HepG2 (cell line): ENCODE results near the gene SCYGR6. TPM values are rescaled to one million over a fixed set of nuclear protein-coding genes. Genes with fewer than 3 reads are reported as not detected.
A peak's percentile ranks its signal among the peaks of the same experiment; 100 is the strongest.

Source experiments
- HNRNPLL ChIP-seq: fragments of 200-400 bp; formaldehyde crosslinking; IDR thresholded peaks from 2 replicates; pipeline ENCODE4 v1.6.1; 2017; ENCODE audit warnings: mild to moderate bottlenecking, low read depth, low read length; ENCODE audit not compliant: poor library complexity, severe bottlenecking
- MZF1 ChIP-seq: sonication (generic); formaldehyde crosslinking; IDR thresholded peaks from 2 replicates; pipeline ENCODE4 v1.8.1; 2023; ENCODE audit warnings: mild to moderate bottlenecking, missing genetic modification reagents, borderline replicate concordance
- TGIF2 ChIP-seq: IDR thresholded peaks from 2 replicates; pipeline ENCODE4 v1.6.1; 2016; ENCODE audit warnings: control low read depth, missing compliant biosample characterization
- ZNF678 ChIP-seq: sonication (generic); formaldehyde crosslinking; IDR thresholded peaks from 2 replicates; pipeline ENCODE4 v1.4.0; 2020; ENCODE audit warnings: mild to moderate bottlenecking, missing genetic modification reagents
- ZNF776 ChIP-seq: sonication (generic); formaldehyde crosslinking; IDR thresholded peaks from 2 replicates; pipeline ENCODE4 v1.4.0; 2020; ENCODE audit warnings: mild to moderate bottlenecking, missing genetic modification reagents
- polyA plus RNA-seq, 8 experiments: library from polyadenylated mRNA; depleted of rRNA in 3 of 8; stranded (reverse) in 7 of 8; unstranded in 1 of 8; fragments of >200 nt; fragmentation: Illumina TruSeq in 4 of 8; extraction: Trizol in 4 of 8; gene quantifications; 2 replicates each; pipeline versions ENCODE4 v1.2.1 to v1.2.3, GENCODE V29; 2011 to 2016; ENCODE audit warnings: low read depth in 4 of 8, missing spikeins in 1 of 8, mixed read lengths in 1 of 8; ENCODE audit not compliant: insufficient read depth in 1 of 8
- total RNA-seq, 5 experiments: library from RNA; depleted of rRNA; stranded (reverse); fragments of >200 nt; fragmentation: Illumina TruSeq; extraction: Trizol; gene quantifications; 2 replicates each; pipeline ENCODE4 v1.2.3, GENCODE V29; 2016; ENCODE audit warnings: low read depth in 1 of 5
- TF ChIP-seq, protein P1 (sequence below): sonication (generic); formaldehyde crosslinking; IDR thresholded peaks from one replicate; pipeline ENCODE4 v1.5.1; 2020; ENCODE audit warnings: mild to moderate bottlenecking, missing genetic modification reagents; ENCODE audit errors: not compliant biosample characterization
- TF ChIP-seq, protein P2 (sequence below): sonication (generic); formaldehyde crosslinking; IDR thresholded peaks from 2 replicates; pipeline ENCODE4 v1.4.0; 2020; ENCODE audit warnings: missing genetic modification reagents, borderline replicate concordance
- TF ChIP-seq, protein P3 (sequence below): sonication (generic); formaldehyde crosslinking; conservative IDR thresholded peaks from 2 replicates; pipeline ENCODE4 v1.8.0; 2022; ENCODE audit warnings: mild to moderate bottlenecking, moderate library complexity, missing genetic modification reagents
- TF ChIP-seq, protein P4 (sequence below): sonication (generic); formaldehyde crosslinking; IDR thresholded peaks from 2 replicates; pipeline ENCODE4 v1.4.0; 2020; ENCODE audit warnings: missing genetic modification reagents, borderline replicate concordance
- TF ChIP-seq, protein P5 (sequence below): sonication (generic); formaldehyde crosslinking; IDR thresholded peaks from 2 replicates; pipeline ENCODE4 v1.4.0; 2020; ENCODE audit warnings: mild to moderate bottlenecking, missing genetic modification reagents

SCYGR6 gene
- total and polyA plus RNA-seq, 2 of the 13 experiments (the other 11 are each of a cell fraction or from before 2014, with no cell fraction given): not detected

DNA sequence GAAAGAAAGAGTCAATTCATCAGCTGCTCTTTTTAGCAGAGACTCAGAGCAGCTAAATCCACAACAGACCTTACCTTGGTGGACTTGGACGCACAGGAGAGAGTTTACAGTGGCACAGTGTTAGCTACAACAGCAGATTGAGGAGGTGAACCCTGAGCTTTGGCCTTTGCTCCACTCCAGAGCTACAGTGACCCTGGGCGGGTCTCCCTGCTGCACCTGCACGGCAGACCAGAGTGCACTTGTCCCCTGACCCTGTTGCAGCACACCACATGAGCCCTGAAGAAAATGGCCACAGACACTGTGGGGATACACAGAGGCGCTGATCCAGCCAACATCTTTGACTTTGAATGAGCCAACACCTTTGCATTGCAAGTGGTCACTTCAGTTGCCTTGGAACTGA is 17.7 kb downstream of the SCYGR6 start (continued):
- TF ChIP-seq, protein P1, sequence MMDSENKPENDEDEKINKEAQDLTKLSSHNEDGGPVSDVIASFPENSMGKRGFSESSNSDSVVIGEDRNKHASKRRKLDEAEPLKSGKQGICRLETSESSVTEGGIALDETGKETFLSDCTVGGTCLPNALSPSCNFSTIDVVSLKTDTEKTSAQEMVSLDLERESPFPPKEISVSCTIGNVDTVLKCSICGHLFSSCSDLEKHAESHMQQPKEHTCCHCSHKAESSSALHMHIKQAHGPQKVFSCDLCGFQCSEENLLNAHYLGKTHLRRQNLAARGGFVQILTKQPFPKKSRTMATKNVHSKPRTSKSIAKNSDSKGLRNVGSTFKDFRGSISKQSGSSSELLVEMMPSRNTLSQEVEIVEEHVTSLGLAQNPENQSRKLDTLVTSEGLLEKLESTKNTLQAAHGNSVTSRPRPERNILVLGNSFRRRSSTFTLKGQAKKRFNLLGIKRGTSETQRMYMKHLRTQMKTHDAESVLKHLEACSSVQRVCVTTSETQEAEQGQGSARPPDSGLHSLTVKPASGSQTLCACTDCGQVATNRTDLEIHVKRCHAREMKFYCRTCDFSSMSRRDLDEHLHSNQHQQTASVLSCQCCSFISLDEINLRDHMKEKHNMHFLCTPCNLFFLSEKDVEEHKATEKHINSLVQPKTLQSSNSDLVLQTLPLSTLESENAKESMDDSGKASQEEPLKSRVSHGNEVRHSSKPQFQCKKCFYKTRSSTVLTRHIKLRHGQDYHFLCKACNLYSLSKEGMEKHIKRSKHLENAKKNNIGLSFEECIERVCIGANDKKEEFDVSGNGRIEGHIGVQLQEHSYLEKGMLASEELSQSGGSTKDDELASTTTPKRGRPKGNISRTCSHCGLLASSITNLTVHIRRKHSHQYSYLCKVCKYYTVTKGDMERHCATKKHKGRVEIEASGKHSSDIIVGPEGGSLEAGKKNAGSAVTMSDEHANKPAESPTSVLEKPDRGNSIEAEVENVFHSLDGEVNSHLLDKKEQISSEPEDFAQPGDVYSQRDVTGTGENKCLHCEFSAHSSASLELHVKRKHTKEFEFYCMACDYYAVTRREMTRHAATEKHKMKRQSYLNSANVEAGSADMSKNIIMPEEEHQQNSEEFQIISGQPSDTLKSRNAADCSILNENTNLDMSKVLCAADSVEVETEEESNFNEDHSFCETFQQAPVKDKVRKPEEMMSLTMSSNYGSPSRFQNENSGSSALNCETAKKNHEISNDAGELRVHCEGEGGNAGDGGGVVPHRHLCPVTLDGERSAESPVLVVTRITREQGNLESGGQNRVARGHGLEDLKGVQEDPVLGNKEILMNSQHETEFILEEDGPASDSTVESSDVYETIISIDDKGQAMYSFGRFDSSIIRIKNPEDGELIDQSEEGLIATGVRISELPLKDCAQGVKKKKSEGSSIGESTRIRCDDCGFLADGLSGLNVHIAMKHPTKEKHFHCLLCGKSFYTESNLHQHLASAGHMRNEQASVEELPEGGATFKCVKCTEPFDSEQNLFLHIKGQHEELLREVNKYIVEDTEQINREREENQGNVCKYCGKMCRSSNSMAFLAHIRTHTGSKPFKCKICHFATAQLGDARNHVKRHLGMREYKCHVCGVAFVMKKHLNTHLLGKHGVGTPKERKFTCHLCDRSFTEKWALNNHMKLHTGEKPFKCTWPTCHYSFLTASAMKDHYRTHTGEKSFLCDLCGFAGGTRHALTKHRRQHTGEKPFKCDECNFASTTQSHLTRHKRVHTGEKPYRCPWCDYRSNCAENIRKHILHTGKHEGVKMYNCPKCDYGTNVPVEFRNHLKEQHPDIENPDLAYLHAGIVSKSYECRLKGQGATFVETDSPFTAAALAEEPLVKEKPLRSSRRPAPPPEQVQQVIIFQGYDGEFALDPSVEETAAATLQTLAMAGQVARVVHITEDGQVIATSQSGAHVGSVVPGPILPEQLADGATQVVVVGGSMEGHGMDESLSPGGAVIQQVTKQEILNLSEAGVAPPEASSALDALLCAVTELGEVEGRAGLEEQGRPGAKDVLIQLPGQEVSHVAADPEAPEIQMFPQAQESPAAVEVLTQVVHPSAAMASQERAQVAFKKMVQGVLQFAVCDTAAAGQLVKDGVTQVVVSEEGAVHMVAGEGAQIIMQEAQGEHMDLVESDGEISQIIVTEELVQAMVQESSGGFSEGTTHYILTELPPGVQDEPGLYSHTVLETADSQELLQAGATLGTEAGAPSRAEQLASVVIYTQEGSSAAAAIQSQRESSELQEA (CRISPR knock-in tag): no peak
- TF ChIP-seq ZNF678 (CRISPR knock-in tag) (peak; percentile 73; the same call in 1 of the 2 replicates), ZNF776 (CRISPR knock-in tag) (no peak), TGIF2 (CRISPR knock-in tag) (no peak), HNRNPLL (no peak), MZF1 (CRISPR knock-in tag) (no peak)
- TF ChIP-seq, protein P2, sequence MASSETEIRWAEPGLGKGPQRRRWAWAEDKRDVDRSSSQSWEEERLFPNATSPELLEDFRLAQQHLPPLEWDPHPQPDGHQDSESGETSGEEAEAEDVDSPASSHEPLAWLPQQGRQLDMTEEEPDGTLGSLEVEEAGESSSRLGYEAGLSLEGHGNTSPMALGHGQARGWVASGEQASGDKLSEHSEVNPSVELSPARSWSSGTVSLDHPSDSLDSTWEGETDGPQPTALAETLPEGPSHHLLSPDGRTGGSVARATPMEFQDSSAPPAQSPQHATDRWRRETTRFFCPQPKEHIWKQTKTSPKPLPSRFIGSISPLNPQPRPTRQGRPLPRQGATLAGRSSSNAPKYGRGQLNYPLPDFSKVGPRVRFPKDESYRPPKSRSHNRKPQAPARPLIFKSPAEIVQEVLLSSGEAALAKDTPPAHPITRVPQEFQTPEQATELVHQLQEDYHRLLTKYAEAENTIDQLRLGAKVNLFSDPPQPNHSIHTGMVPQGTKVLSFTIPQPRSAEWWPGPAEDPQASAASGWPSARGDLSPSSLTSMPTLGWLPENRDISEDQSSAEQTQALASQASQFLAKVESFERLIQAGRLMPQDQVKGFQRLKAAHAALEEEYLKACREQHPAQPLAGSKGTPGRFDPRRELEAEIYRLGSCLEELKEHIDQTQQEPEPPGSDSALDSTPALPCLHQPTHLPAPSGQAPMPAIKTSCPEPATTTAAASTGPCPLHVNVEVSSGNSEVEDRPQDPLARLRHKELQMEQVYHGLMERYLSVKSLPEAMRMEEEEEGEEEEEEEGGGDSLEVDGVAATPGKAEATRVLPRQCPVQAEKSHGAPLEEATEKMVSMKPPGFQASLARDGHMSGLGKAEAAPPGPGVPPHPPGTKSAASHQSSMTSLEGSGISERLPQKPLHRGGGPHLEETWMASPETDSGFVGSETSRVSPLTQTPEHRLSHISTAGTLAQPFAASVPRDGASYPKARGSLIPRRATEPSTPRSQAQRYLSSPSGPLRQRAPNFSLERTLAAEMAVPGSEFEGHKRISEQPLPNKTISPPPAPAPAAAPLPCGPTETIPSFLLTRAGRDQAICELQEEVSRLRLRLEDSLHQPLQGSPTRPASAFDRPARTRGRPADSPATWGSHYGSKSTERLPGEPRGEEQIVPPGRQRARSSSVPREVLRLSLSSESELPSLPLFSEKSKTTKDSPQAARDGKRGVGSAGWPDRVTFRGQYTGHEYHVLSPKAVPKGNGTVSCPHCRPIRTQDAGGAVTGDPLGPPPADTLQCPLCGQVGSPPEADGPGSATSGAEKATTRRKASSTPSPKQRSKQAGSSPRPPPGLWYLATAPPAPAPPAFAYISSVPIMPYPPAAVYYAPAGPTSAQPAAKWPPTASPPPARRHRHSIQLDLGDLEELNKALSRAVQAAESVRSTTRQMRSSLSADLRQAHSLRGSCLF (CRISPR knock-in tag): no peak
- TF ChIP-seq, protein P3, sequence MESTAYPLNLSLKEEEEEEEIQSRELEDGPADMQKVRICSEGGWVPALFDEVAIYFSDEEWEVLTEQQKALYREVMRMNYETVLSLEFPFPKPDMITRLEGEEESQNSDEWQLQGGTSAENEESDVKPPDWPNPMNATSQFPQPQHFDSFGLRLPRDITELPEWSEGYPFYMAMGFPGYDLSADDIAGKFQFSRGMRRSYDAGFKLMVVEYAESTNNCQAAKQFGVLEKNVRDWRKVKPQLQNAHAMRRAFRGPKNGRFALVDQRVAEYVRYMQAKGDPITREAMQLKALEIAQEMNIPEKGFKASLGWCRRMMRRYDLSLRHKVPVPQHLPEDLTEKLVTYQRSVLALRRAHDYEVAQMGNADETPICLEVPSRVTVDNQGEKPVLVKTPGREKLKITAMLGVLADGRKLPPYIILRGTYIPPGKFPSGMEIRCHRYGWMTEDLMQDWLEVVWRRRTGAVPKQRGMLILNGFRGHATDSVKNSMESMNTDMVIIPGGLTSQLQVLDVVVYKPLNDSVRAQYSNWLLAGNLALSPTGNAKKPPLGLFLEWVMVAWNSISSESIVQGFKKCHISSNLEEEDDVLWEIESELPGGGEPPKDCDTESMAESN (CRISPR knock-in tag): no peak
- TF ChIP-seq, protein P4, sequence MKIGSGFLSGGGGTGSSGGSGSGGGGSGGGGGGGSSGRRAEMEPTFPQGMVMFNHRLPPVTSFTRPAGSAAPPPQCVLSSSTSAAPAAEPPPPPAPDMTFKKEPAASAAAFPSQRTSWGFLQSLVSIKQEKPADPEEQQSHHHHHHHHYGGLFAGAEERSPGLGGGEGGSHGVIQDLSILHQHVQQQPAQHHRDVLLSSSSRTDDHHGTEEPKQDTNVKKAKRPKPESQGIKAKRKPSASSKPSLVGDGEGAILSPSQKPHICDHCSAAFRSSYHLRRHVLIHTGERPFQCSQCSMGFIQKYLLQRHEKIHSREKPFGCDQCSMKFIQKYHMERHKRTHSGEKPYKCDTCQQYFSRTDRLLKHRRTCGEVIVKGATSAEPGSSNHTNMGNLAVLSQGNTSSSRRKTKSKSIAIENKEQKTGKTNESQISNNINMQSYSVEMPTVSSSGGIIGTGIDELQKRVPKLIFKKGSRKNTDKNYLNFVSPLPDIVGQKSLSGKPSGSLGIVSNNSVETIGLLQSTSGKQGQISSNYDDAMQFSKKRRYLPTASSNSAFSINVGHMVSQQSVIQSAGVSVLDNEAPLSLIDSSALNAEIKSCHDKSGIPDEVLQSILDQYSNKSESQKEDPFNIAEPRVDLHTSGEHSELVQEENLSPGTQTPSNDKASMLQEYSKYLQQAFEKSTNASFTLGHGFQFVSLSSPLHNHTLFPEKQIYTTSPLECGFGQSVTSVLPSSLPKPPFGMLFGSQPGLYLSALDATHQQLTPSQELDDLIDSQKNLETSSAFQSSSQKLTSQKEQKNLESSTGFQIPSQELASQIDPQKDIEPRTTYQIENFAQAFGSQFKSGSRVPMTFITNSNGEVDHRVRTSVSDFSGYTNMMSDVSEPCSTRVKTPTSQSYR (CRISPR knock-in tag): no peak
- TF ChIP-seq, protein P5, sequence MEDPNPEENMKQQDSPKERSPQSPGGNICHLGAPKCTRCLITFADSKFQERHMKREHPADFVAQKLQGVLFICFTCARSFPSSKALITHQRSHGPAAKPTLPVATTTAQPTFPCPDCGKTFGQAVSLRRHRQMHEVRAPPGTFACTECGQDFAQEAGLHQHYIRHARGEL (CRISPR knock-in tag): no peak
